ENCODE data around the gene RNU4-1. TPM values are rescaled to one million over a fixed set of nuclear protein-coding genes. Genes with fewer than 3 reads are reported as not detected.

The RNU4-1 gene
- total RNA-seq, 1 experiment from 2014 or later = 1,565 TPM

DNA sequence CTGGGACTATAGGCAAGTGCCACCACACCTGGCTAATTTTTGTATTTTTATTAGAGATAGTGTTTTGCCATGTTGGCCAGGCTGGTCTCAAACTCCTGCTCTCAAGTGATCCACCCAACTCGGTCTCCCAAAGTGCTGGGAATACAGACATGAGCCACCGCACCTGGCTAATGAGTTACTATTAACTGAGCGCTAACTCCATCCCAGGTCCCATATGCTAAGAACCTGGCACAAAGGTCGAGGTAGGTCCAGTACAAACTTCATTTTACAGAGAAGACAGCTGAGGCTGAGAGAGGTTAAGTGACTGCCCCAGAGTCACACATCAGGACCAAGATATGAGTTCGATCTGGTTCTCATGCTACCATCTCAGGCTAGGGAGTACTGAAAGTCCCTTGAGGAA lies 39.0 kb upstream of the RNU4-1 start:
- no peaks in the 10 kb centered on the region for H3K4me1 ChIP-seq (ENCODE audit: control insufficient read depth, insufficient read depth, low read length)
- no peak overlapping the region for H3K4me3 ChIP-seq (ENCODE audit: low read depth in 2 of 2, low read length in 2 of 2)
- no peaks in the 10 kb centered on the region for H3K36me3 ChIP-seq (ENCODE audit: control insufficient read depth, insufficient read depth, low read length)
- ATAC-seq = no peak; the same call in 1 of the 2 replicates
- intact Hi-C loops (cut with micrococcal nuclease; ENCODE audit: unreplicated experiment) (no loop called here), in situ Hi-C loops (cut with HindIII; ENCODE audit: low pct_unique_long_range_greater_than_20kb, low sequenced_read_pairs) (no loop called here)
- H3K27me3 ChIP-seq (ENCODE audit: control insufficient read depth, insufficient read depth, low read length) = no peaks in the 10 kb centered on the region
- no TSS peak for BruUV-seq (replicated peaks)
- H3K27ac ChIP-seq (ENCODE audit: low read length) = no peak overlapping the region
- ChIA-PET POLR2A (no interaction called here), CTCF (interaction anchor here (0.7 kb wide), 1 partner anchor 14 kb away, joined by 3 read pairs; no protein-coding TSS in a partner anchor)
- TF ChIP-seq TCF7L2 (IDR thresholded peaks at IDR 0.05; ENCODE audit: low read depth, low read length) (no peak), REST (IDR thresholded peaks at IDR 0.05; ENCODE audit: insufficient read depth in 1 of 2, low read depth in 2 of 2, low read length in 1 of 2) (no peak), SIN3A (IDR thresholded peaks at IDR 0.05; ENCODE audit: borderline replicate concordance, insufficient read depth, low read depth, low read length) (no peak), POLR2AphosphoS5 (IDR thresholded peaks at IDR 0.05; ENCODE audit: low read depth, low read length) (no peak)
- TF ChIP-seq, protein P1, sequence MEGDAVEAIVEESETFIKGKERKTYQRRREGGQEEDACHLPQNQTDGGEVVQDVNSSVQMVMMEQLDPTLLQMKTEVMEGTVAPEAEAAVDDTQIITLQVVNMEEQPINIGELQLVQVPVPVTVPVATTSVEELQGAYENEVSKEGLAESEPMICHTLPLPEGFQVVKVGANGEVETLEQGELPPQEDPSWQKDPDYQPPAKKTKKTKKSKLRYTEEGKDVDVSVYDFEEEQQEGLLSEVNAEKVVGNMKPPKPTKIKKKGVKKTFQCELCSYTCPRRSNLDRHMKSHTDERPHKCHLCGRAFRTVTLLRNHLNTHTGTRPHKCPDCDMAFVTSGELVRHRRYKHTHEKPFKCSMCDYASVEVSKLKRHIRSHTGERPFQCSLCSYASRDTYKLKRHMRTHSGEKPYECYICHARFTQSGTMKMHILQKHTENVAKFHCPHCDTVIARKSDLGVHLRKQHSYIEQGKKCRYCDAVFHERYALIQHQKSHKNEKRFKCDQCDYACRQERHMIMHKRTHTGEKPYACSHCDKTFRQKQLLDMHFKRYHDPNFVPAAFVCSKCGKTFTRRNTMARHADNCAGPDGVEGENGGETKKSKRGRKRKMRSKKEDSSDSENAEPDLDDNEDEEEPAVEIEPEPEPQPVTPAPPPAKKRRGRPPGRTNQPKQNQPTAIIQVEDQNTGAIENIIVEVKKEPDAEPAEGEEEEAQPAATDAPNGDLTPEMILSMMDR (IDR thresholded peaks at IDR 0.05) = no peak
- no peaks in the 10 kb centered on the region for H3K9me3 ChIP-seq (ENCODE audit: control insufficient read depth, insufficient read depth, low read depth, low read length)
- DNase-seq (ENCODE audit: low read depth, low spot score) = no peak

GRCh38 chr12:120331390-120331789 lies 38.4 kb upstream of the RNU4-1 start:
- Histone ChIP-seq H3K4me1 (ENCODE audit: control insufficient read depth, insufficient read depth, low read length) (no peaks in the 10 kb centered on the region), H3K4me3 (ENCODE audit: low read depth in 2 of 2, low read length in 2 of 2) (no peak overlapping the region), H3K27me3 (ENCODE audit: control insufficient read depth, insufficient read depth, low read length) (no peaks in the 10 kb centered on the region), H3K9me3 (ENCODE audit: control insufficient read depth, insufficient read depth, low read depth, low read length) (no peaks in the 10 kb centered on the region), H3K36me3 (ENCODE audit: control insufficient read depth, insufficient read depth, low read length) (no peaks in the 10 kb centered on the region), H3K27ac (ENCODE audit: low read length) (no peak overlapping the region)
- no TSS peak for BruUV-seq (replicated peaks)
- ATAC-seq (no peak), DNase-seq (ENCODE audit: low read depth, low spot score) (no peak)
- POLR2A ChIA-PET = no interaction called here
- in situ Hi-C loops (cut with HindIII; ENCODE audit: low pct_unique_long_range_greater_than_20kb, low sequenced_read_pairs) = no loop called here
- CTCF ChIA-PET = no interaction called here
- intact Hi-C loops (cut with micrococcal nuclease; ENCODE audit: unreplicated experiment) = no loop called here
- no peak for TF ChIP-seq POLR2AphosphoS5 (IDR thresholded peaks at IDR 0.05; ENCODE audit: low read depth, low read length)
- TF ChIP-seq, protein P1 (IDR thresholded peaks at IDR 0.05) = no peak
- TF ChIP-seq TCF7L2 (IDR thresholded peaks at IDR 0.05; ENCODE audit: low read depth, low read length) = no peak
- no peak for TF ChIP-seq SIN3A (IDR thresholded peaks at IDR 0.05; ENCODE audit: borderline replicate concordance, insufficient read depth, low read depth, low read length)
- TF ChIP-seq REST (IDR thresholded peaks at IDR 0.05; ENCODE audit: insufficient read depth in 1 of 2, low read depth in 2 of 2, low read length in 1 of 2) = no peak

All from Panc1 (cell line).